ENCODE measurements around the gene ALAD. TPM values are rescaled to one million over a fixed set of nuclear protein-coding genes. Genes with fewer than 3 reads are reported as not detected.

Gene ALAD
- polyA plus RNA-seq, 10 donors: 15.1 to 24.8 (median 20.5) TPM

DNA sequence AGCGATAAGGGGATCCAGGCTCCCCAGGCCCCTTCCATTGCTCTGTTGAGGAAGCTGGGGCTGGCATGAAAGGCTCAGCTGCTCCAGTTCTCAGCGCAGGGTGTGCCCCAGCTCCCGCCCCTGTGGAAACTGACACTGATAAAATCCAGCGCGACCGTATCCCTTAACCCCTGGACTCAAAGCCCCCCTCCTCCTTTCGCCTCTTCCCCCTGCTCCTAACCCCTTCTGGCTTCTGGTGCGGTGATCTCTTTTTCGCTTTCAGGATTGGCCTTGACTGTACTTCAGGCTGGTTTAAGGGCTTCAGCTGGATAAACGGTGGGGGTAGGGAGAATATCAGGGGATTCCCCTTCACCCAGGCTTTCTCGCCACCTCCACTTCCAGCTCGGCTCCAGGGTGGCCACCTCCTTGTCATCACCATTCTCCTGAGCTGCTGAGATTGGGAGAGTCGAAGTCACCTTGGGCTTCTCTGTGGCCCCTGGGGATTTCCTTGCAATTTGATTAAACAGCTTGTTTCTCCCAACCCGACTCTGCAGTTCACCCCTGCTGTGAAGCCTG is 50.9 kb downstream of the ALAD start:
- DNase-seq: no peak

DNA sequence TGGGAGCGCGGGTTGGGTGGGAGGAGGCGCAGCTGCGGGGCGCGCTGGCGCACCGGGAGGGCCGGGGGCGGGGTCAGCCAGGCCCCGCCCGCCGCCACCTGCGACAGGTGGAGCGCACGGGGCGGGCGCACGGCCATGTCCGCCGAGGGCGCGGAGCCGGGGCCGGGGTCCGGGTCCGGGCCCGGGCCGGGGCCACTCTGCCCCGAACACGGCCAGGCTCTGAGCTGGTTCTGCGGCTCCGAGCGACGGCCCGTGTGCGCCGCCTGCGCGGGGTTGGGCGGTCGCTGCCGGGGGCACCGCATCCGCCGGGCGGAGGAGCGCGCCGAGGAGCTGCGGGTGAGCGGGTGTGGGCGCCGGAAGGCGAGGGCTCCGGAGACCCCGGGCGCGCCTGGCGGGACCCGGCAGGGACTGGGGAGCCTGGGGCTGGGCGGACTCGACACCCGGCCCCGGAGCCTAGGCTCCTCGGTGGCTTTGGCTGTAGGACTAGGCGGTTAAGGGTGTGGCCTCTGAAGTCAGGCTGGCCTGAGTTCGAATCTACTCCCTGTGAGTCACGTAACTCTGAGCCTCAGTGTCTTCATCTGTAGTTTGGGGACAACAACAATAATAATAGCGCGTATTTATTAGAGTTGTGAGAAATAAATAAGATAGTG is 51.5 kb downstream of the ALAD start, which contains the start of gene BSPRY:
Gene BSPRY, plus strand, starts transcription at position 97 of the 650 bp plus-strand sequence. Its CDS starts 39 bp downstream, at position 136.
- DNase-seq: peak in 1 of 3 donors; percentile 12

DNA sequence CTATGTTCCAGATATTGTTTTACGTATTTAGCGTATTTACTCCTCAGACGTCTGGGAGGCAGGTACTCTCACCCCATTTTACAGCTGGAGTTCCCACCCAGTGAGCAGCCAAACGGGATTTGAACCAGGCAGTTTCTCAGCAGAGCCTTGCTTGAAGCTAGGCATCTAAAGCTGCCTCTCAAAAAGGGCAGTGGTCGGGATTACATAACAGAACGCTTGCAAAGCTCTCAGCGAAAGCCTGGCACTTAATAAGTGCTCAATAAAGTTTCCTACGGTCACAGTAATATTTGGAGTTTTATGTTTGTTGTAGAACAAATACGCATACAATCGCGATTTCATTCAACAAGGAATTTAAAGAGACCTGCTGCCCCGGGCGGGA is 52.0 kb downstream of the ALAD start:
- no peak for DNase-seq

GRCh38 chr9:113348437-113348836 is 52.6 kb downstream of the ALAD start:
- no peak for DNase-seq

GRCh38 chr9:113345671-113346070 is 55.4 kb downstream of the ALAD start:
- no peak for DNase-seq

GRCh38 chr9:113345190-113345589 is 55.9 kb downstream of the ALAD start:
- no peak for DNase-seq

DNA sequence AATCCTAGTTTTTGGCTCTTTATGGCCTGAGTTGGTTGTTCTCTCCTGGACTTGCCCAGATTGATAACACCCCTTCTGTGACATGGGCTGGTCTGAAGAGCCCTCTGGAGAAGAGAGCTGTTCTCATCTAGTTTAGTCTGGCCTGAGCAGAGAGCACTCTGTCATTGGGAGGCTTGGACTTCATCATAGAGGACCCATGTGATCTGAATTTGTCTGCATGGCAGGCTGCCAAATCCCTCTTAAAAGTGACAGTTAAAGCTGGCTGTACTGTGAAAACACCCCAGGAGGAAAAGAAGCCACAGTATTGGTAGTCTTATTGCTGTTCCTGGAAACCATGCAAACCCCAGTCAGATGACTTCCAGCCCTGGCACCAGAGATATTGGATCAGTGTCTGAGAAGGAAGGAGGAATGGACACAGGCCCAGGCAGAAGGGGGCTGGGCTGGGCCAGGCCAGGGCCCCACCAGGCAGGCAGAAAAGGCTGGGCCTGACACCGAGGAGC is 57.3 kb downstream of the ALAD start:
- DNase-seq: peak; percentile 30 to 66 (median 37)

DNA sequence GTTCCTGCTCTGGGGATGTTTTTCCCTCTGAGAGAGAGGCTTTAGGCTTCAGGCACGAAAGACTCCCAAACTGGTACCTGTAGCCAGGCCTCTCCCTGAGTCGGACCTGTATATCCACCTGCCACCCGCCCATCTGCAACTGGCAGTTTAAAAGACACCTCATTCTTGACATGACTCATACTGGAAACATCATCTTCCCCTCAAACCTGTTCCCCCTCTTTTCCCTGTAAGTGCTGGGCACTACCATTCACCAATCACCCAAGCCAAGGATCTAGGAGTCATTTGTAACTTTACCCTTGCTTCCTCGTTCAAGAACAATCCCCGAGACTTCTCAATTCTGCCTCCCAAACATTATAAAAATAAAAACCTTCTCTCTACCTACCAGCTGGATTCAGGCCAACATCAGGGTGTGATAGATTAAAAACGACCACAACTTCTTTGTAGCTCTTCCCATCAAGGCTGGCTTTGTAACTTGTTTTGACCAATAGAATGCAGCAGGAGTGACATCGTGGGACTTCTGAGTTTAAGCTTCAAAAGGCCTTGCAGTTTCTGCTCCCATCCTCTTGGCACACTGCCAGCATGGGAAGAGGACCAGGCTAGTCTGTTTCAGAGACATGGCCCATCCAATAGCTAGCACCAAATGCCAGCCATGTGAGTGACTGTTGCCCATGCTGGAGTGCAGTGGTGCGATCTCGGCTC is 59.2 kb downstream of the ALAD start:
- DNase-seq: peak in 1 of 3 donors; percentile 11

- peak; percentile 88 to 97 (median 92) for DNase-seq
Measured at GRCh38 chr9:113340011-113340699, 60.9 kb downstream of the ALAD start, which contains the start of gene WDR31. Gene WDR31 (minus strand): TSS chr9:113340275. CDS start chr9:113332022, 8,253 bp downstream.

DNA sequence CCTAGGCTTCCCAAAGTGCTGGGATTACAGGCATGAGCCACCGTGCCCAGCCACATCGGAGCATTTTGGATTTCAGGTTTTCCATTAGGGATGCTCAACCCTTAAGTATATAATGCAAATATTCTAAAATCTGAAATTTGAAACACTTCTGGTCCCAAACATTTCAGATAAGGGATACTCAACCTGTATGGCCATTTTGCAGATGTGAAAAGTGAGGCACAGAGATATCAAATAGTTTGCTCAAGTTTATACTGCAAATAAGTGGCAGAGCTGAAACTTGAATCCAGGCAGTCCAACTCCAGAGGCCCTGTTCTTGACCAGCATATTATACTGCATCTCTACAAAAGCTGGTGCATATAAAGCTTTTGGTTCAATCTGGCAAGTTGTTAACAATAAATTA is 63.4 kb downstream of the ALAD start:
- DNase-seq: no peak

Other genes with a start within 250 kb of the ALAD start
- 10 to 100 TPM; 17.1 to 25.3 (median 20.2) TPM for gene FKBP15, start 180.0 kb downstream of the ALAD start, polyA plus RNA-seq (ENCODE audit: insufficient read length in 10 of 10)
- gene SLC31A1, start 179.7 kb downstream of the ALAD start, polyA plus RNA-seq (ENCODE audit: insufficient read length in 10 of 10): 10 to 100 TPM in 7 of 10 donors, 1 to 10 TPM in 3; 6.7 to 13.2 (median 10.6) TPM
- 10 to 100 TPM; 18.8 to 39.3 (median 23.1) TPM for gene CDC26, start 125.7 kb downstream of the ALAD start, polyA plus RNA-seq (ENCODE audit: insufficient read length in 10 of 10)
- 10 to 100 TPM; 15.8 to 23.7 (median 19.4) TPM for gene PRPF4, start 125.6 kb downstream of the ALAD start, polyA plus RNA-seq (ENCODE audit: insufficient read length in 10 of 10)
- under 1 TPM in 3 of 10 donors, not detected in 7; 0.12 to 0.18 (median 0.13) TPM for gene RNF183, start 97.9 kb downstream of the ALAD start, polyA plus RNA-seq (ENCODE audit: insufficient read length in 10 of 10)
- 1 to 10 TPM; 1.3 to 3.1 (median 2.3) TPM for gene WDR31, start 61.0 kb downstream of the ALAD start, polyA plus RNA-seq (ENCODE audit: insufficient read length in 10 of 10)
- gene BSPRY, start 51.7 kb downstream of the ALAD start, polyA plus RNA-seq (ENCODE audit: insufficient read length in 10 of 10): under 1 TPM; 0.32 to 0.94 (median 0.48) TPM
- gene HDHD3, start 24.3 kb downstream of the ALAD start, polyA plus RNA-seq (ENCODE audit: insufficient read length in 10 of 10): 1 to 10 TPM; 3.0 to 6.0 (median 4.6) TPM
- 10 to 100 TPM; 41.2 to 55.9 (median 45.2) TPM for gene POLE3, start 9.4 kb upstream of the ALAD start, polyA plus RNA-seq (ENCODE audit: insufficient read length in 10 of 10)
- gene C9orf43, start 9.5 kb upstream of the ALAD start, polyA plus RNA-seq (ENCODE audit: insufficient read length in 10 of 10): under 1 TPM; 0.19 to 0.60 (median 0.35) TPM
- 10 to 100 TPM; 34.8 to 61.2 (median 50.0) TPM for gene RGS3, start 62.4 kb upstream of the ALAD start, polyA plus RNA-seq (ENCODE audit: insufficient read length in 10 of 10)

Measured in muscle of back (tissue), 11 donors.